NCI-H82 treated with DMSO at 0.1 percent for 48 hours (cell line): ENCODE data around the gene AIF1.

Experiments
- DNase-seq: peaks from one replicate; lab custom pipeline; 2025; ENCODE audit not compliant: unreplicated experiment; lab: John Stamatoyannopoulos, UW

Gene AIF1

DNA sequence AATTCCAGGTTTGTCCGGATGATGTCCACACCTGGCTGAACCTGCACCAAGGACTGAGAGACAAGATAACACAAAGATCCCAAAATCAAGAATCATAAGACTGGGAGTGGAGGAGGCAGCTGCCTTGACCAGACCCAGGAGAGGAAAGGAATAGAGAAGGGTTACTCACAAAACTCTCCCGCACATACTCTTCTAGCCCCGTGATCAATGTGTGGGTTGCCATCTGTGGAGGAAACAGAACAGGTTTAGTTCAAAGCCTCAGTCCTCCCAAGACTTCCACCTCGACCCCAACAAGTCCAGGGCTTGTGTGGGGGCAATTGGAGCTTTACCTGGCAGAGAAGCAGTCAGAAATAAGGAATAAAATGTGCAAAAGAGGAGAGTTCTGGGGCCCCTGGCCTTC is 26.3 kb downstream of the AIF1 start:
- no peak for DNase-seq

DNA sequence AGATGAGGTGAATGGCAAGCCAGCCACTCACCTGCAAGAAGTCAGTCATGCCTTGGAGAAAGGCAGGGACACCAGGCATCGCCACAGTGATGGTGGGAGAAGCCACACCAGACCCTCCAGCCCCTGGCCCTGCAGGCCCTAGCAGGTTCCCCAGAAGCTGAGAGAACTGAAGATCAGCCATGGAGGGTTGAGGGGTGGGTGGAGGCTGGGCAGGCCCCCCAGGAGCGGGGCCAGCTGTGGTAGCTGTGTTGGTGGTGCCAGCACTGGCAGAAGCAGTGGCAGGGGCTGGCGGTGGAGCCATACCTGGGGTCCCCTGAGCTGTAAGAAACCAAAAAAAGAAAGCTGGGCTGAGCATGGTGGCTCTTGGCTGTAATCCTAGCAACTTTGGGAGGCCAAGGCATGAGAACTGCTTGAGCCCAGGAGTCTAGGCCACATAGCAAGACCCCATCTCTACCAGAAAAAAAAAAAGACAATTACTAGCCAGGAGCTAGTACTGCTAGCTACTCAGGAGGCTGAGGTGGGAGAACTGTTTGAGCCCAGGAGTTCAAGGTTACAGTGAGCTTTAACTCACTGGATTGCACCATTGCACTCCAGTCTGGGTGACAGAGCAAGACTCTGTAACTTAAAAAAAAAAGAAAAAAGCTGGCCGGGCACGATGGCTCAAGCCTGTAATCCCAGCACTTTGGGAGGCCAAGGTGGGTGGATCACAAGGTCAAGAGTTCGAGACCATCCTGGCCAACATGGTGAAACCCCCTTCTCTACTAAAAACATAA is 27.9 kb downstream of the AIF1 start:
- no peak for DNase-seq

DNA sequence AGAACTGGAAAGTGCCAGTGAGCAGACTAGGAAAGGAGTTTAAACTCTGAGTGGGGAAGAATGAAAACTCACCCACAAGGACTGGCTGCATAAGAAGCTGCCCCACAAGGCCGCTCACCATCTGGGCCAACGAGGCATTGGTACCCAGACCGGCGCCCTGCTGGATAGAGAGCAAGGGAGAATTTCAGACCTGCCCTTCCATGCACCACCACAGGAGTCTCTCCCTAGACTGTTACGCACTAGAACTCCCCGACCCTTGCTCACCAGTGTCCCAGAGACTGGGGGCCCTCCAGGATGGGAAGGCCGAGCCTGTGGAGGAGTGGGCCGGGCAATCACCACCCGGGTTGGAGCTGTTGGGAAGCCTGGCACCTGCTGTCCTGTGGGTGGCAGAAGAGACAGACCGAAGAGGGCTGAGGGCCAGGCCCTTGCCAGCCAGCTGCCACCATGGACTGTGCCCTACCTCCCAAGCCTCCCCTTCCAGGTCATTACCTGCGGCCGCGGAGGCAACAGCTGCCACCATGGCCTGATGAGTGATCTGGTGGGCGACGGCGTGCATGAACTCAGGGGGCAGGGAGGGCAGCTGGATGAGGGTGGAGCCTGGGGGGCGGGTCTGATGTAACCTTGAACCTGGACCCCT is 28.9 kb downstream of the AIF1 start:
- DNase-seq: no peak

DNA sequence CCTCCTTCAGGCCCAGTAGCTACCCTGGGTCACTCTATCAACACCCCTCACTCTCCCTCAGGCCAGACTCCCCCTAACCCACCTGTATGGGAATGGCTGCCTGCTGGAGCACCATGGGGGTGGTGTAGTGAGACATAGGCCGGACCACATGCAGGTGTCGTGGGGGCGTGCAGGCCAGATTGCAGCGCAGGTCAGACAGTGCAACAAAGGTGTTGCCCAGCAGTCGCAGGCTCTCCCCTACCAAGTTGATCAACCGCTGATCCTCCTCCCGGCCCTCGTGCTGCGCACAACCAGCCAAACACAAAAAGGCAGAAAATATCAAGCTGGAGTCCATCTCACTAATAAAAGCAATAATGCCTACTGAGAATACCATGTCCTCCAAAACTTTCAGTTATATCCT is 30.3 kb downstream of the AIF1 start:
- DNase-seq: no peak

DNA sequence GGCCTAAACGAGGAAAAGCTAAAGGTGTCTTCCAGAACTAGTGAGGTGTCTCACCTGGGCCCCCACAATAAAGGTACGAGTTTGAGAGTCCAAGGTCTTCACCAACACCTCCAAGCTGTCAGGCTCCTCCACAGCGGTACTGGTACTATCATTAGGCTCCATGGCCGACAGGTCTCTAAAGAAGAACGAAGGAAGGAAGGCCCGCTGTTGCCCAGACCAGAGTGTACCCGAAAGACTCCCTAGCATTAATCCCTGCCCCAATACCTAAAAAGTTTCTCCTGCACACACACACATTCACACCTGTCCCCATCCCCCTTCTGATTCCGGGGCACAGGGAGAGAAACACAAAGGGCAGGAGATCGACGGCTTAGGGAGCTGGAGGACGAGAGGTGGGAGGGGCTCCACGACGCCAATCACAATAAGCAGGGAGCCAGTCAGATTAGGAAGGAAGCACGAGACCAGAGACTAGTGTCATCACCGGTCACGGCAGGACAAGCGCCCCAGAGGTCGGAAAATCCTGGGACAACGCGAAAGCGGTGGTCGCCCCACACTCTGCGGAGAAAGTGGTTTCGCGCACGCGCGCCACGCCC is 36.7 kb downstream of the AIF1 start:
- peak; percentile 82 for DNase-seq

DNA sequence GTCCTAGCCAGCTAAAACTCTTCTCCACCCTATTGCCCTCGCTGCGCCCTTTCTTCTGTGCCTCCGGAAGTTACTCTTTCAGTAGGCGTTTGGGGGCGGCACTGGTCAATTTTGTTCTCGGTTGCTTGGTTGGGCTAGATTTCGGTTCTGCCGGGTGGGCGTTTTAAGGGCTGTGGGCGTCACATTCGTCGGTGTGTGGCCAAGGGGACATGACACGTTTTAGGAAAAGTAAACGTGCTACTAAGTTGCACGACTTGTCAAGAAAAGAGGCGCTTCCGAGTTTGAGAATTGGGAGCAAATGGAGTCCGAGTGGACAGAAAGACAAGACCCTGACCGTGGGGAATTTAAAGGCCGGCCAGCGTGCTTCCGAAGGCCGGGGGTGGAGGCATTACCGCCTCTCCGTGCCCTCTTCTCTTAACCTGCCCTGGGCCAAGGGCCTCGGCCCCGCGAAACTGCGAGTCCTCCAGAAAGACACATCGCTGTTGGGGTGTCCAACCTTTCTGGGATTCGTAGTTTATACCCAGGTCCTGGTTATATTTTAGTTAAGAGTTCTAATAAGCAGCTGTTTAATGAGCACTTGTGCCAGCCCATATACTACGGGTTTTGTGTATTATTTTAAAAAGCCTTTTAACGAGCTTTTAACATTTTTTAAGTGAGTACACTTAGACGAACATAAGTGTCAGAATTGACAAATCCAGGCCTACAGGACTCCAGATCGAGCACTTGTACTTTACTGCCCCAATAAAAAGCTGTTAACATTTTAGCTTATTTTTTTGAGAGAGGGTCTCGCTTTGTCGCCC is 38.1 kb downstream of the AIF1 start:
- peak; percentile 98 for DNase-seq

DNA sequence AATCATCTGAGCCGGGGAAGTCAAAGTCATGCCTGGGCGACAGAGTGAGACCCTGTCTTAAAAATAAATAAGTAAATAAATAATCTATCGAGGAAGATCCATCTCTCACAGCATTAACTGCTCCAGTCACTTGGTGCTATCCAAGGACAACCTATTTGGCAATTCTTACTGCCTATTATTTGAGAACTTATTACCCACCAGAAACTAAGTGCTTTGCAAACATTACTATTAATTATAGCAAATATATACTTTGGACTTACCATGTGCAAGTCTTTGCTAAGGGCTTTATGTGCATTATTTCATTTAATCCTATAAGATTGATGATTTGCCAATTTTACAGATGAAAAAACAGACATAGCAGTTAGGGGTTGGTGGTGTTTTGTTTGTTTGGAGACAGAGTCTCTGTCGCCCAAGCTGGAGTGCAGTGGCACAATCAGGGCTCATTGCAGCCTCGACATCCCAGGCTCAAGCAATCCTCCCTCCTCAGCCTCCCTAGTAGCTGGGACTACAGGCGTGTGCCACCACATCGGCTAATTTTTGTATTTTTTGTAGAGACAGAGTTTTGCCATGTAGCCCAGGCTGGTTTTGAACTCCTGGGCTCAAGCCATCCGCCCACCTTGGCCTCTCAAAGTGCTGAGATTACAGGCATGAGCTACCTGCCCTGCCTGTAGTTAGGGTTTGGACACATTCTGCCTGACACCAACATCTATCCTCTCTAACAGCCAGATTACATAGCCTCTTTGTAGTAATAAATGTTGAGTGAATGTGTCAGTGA is 39.7 kb downstream of the AIF1 start:
- DNase-seq: no peak

DNA sequence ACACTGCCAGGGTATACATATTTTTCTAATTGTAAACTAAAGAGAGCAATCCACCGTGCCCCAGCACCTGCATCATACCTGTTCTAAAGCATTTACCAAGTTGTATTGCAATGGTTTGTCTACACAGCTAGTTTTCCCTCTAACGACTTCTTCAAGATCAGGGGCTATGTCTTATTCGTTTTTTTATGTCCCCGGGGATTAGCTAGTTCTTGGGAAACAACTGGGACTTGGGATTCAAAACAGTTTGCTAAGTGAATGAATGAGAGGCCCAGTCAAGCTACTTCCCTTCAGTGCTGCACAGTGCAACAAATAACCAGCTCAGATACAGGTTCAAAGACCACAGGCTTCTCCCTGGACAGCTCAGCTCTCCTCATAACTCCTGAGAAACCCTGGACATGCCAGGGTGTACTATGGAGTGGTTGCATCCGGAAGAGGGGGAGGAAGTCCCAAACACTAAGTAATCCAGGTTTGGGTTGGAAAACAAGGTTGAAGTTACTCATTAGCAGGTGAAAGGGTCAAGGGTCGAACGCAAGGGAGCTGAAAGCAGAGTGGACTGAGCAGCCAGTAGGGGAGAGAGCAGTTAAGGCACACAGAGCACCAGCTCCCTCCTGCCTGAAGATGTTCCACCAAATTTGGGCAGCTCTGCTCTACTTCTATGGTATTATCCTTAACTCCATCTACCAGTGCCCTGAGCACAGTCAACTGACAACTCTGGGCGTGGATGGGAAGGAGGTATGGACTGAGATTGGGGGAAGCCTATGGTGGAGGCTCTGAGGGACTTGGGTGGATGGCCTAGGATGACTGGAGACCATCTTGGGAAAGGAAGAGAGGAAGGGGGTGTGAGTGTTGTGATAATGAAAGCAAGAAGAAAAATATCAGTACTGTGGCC is 40.6 kb downstream of the AIF1 start, which contains the start of gene APOM:
APOM (plus strand) TSS at position 546 of the 889 bp plus-strand sequence; CDS start at position 619, 73 bp downstream.
- DNase-seq: no peak

DNA sequence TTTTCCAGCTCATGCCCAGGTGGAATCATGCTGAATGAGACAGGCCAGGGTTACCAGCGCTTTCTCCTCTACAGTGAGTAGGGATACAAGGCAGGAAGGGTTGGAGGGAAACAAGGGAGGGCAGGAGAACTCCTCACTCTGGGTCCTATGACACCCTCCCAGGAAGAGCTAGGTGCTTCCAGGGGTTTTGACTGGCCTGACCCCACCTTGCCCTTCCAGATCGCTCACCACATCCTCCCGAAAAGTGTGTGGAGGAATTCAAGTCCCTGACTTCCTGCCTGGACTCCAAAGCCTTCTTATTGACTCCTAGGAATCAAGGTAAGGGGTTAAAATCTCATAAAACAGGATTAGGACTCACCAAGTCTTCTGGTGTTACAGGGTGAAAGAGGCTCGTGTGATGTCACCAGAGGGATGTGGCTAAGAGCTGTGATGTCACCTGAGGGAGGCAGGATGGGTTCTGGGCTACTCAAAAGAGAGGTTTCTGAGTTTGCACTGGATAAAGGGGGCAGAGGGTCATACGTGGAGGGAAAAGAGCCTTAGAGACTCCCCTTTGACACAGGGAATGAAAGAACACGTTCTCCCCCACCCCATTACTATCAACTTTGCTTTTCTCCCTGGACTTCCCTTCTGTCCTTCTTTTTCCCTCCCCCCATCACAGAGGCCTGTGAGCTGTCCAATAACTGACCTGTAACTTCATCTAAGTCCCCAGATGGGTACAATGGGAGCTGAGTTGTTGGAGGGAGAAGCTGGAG is 42.5 kb downstream of the AIF1 start:
- DNase-seq: peak; percentile 54

DNA sequence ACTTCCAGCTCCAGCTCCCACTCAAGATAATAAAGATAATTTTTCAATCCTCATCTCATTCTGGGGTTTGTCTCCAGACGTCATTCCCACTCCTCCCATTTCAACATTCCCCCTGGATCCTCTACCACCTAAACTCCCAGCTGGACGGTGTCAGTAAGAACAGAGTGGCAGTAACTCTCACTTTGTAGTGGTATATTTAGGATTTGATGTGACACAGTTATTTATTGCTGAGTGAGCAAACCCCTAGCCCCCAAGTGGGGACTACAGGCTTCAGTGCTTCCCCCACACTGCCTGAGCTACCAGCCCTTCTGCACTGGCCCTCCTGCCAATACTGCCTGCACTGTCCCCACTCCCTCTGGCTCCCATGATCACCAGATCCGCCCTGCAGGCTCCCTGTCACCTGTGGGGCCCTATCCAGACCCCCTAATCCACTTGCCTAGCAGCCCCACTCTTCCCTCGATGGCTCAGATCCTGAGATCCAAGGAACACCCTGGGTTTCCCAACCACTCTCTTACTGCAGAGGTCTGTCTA is 43.2 kb downstream of the AIF1 start:
- no peak for DNase-seq

DNA sequence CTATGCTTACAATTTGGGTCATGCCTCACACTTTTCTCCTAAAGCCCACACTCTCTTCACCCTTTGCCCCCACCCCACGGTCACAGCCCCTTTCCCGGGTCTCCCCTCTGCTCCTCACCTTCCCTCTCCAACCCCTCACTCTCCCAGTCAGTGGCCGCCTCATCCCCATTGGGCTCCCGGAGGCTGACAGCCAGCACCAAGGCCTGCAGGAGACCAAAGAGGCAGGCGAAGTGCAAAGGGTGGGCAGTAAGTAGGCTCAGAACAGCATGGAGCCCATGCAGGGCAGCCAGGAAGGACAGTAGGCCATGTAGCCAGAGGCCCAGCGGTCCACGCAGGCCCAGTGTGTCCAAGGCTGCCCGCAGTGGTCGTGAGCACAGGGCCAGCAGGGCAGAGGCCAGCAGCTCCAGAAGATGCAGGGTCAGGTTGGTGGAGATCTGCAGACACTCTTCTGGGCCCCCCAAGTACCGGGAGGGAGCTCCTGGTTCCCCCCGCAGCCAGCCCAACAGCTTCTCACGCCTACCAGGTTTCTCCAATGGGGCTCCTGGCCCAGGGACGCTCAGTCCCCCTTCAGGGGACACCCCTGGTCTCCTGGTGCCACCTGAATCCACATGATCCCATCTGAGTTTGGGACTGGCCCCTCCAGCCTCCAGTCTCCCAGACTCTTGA is 44.1 kb downstream of the AIF1 start:
- no peak for DNase-seq

DNA sequence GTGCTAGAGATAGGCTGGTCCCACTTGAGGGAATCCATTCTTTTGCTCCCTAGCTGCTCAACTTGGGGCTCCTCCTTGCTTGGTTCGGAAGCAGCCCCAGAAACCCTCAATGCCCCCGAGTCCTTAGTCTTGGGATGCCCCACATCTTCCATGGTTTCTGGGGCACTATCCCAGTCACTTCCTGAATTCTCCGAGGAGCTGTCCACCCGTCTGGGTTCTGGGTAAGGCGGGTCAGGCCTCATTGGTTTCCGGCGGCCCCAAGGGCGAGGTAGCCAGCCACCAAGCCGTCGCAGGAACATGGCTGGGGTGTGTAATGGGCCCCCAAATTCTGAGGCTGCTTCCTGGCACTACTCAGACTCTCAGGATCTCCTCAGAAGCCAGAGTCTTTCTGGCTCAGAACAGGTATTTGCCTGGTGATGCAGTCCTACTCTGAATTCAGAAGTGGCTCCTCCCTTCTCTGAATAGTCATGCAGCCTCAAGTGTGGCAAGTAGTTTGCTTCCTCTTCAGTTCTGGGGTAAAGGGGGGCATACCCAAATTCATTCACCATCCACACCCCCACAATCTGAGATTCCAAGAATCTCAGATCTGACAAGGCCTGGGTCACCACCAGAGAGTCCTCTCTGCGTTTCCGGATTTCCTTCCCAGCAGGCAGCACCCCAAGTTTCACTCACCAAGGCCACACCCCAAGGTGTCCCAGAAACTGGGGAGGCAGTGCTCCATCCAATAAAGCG is 44.8 kb downstream of the AIF1 start:
- no peak for DNase-seq

DNA sequence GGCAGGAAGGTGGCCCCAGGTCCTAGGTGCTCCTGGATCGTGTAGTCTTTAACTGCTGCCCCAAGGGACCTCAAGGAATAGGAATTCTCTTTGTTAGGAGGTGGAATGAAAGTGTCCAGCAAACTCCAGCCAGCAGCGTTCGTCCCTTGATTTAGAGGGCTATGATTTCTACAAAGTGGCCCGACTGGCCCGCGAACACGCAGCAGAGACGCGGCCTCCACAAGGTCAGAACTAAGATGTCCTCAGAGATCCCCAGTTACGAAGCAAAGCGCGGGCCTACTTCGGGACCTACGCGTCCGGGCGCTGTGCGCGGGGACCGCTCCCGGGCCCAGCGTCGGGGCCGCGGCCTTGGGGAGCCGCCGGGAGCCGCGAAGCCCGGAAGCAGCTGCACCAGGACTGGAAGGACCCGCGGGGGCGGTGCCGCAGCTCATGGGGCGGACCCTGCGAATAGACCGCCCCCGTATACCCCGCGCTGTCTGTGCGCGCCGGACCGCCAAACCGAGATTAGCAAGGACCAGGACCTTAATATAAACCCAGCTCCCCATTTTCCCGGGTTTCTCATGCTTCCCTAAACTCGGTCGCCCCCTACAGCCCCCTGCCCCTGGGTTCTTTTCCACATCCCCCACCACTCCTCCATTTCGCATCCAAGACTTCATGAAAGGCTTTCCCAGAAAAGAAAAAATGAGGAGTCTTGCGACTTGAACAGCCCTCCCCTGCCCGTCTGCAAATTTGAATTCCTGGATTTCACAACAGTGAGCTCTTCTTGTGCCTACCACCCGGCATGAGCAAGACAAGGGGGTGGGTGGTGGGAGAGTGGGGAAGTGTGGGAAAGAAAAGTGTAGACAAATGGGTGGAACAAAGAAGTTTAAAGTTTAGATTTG is 45.6 kb downstream of the AIF1 start, which contains the start of gene C6orf47:
C6orf47 (minus strand) TSS at position 398 of the 881 bp plus-strand sequence. CDS start 831 bp downstream, outside the sequence.
- DNase-seq: peak; percentile 53

DNA sequence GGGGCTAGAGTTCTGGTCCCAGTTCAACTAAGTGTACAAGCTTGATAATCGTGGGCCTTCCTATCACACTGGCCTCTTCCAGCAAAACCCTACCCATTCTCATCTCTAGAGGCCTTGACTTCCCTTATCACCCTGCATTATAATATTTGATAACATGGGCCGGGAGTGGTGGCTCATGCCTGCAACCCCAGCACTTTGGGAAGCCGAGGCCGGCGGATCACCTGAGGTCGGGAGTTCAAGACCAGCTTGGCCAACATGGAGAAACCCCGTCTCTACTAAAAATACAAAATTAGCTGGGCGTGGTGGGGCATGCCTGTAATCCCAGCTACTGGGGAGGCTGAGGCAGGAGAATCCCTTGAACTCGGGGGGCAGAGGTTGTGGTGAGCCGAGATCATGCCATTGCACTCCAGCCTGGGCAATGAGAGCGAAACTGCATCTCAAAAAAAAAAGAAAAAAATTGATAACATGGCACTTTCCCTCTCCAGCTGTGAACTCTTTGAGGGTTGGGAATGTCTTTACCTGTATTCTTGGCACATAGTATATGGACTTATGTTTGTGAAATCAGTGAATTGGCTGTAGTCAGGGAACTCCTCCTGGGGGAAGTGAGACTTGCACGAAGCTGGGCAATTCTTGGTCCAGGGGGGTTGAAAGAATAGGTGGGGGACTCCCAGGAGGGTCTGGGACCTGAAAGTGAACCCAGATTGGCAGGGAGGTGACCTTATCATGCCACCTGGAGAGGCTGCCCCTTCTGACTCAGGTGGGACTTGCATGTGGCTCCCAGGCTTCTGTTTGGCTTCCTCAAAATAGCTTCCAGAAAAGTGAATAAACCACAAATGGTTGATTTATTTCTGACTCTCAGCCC is 46.5 kb downstream of the AIF1 start:
- no peak for DNase-seq

DNA sequence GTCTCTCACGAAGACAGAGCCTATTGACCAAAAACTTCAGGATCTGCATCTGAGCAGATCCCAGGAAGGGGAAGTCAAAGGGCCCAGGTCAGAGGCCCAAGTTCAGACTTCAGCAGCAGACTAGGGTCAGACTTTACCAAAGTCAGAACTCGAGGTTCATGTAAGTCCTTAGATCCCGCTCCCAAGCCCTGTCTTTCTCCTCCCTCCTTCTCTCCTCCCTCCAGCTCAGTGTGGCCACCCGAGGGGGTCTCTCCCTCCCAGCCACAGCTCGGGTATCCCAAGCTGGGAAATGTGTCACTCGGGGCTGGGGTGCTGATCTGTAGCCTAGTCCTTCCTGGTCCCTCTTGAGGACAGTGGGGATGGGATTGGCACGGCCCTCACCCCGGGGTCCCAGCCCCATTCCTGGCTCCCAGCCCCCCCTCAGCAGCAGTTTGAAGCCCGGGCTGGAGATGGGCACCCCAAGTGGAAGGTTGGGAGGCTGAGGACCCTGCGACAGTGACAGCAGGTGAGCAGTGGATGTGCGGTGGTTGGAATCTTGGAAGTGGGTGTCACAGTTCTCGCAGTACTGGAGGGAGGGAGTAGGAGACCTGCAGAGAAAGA is 47.2 kb downstream of the AIF1 start:
- DNase-seq: no peak
